ENCODE results near the gene LCN6. TPM values are rescaled to one million over a fixed set of nuclear protein-coding genes. Genes with fewer than 3 reads are reported as not detected.

LCN6 gene
- total RNA-seq, 1 donor from 2014 or later = not detected

DNA sequence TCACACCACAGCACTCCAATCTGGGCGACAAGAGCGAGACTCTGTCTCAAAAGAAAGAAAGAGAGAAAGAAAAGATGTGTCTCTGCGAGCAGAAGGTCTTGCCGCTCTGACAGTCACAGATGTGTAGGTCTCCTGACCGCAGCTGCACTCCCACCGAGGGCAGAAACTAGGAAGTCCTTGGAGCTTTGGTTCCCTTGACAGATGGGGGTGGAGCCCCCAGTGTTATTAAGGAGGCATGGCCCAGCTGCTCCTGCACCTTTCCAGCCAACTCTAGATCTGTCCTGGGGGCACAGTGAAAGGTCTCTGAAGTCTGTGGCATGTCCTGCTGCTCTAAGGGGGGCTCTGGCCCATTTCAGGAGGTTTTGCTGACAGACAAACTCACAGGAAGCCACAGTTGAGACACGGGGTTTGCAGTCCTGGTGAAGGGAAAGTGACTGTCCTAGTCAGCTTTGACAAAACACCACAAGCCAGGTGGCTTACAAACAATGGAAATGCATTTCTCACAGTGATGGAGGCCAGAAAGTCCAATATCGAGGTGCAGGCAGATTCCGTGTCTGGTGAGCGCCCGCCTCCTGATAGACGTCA lies 45.0 kb downstream of the LCN6 start:
- FAIRE-seq (no peak), DNase-seq (ENCODE audit: low read depth) (no peak)
- Histone ChIP-seq H3K27me3 (ENCODE audit: insufficient read depth, low read length) (peaks cover 5% of the 10 kb centered on the region), H3K4me3 (ENCODE audit: insufficient read depth, low read depth, low read length) (no peak overlapping the region), H3K4me1 (ENCODE audit: insufficient read depth, low read length) (no peaks in the 10 kb centered on the region), H3K27ac (ENCODE audit: low read depth, low read length) (no peak overlapping the region), H3K36me3 (ENCODE audit: insufficient read depth, low read length) (no peaks in the 10 kb centered on the region), H3K79me2 (ENCODE audit: insufficient read depth, low read length) (no peaks in the 10 kb centered on the region), H4K20me1 (ENCODE audit: insufficient read depth, low read length) (no peaks in the 10 kb centered on the region), H2AFZ (ENCODE audit: low read depth, low read length) (no peak overlapping the region), H3K9me3 (ENCODE audit: insufficient read depth, low read depth, low read length) (no peaks in the 10 kb centered on the region), H3K9ac (ENCODE audit: low read length) (no peak overlapping the region), H3K4me2 (ENCODE audit: low read length) (no peak overlapping the region)
- Mint-ChIP-seq H3K4me3 (ENCODE audit: unreplicated experiment) (no peak overlapping the region), H3K27me3 (ENCODE audit: low read depth, unreplicated experiment) (peaks cover 17% of the 10 kb centered on the region), H3K36me3 (ENCODE audit: low read depth, unreplicated experiment) (no peaks in the 10 kb centered on the region), H3K27ac (ENCODE audit: unreplicated experiment) (no peak overlapping the region), H3K9me3 (ENCODE audit: unreplicated experiment) (peaks cover 6% of the 10 kb centered on the region), H3K4me1 (ENCODE audit: low read depth, unreplicated experiment) (no peaks in the 10 kb centered on the region)
- TF ChIP-seq, protein P1, sequence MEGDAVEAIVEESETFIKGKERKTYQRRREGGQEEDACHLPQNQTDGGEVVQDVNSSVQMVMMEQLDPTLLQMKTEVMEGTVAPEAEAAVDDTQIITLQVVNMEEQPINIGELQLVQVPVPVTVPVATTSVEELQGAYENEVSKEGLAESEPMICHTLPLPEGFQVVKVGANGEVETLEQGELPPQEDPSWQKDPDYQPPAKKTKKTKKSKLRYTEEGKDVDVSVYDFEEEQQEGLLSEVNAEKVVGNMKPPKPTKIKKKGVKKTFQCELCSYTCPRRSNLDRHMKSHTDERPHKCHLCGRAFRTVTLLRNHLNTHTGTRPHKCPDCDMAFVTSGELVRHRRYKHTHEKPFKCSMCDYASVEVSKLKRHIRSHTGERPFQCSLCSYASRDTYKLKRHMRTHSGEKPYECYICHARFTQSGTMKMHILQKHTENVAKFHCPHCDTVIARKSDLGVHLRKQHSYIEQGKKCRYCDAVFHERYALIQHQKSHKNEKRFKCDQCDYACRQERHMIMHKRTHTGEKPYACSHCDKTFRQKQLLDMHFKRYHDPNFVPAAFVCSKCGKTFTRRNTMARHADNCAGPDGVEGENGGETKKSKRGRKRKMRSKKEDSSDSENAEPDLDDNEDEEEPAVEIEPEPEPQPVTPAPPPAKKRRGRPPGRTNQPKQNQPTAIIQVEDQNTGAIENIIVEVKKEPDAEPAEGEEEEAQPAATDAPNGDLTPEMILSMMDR (IDR thresholded peaks at IDR 0.05; ENCODE audit: insufficient read depth, low read depth, low read length) = no peak
- no peak for TF ChIP-seq EZH2 (IDR thresholded peaks at IDR 0.05; ENCODE audit: insufficient read depth, low read length)

DNA sequence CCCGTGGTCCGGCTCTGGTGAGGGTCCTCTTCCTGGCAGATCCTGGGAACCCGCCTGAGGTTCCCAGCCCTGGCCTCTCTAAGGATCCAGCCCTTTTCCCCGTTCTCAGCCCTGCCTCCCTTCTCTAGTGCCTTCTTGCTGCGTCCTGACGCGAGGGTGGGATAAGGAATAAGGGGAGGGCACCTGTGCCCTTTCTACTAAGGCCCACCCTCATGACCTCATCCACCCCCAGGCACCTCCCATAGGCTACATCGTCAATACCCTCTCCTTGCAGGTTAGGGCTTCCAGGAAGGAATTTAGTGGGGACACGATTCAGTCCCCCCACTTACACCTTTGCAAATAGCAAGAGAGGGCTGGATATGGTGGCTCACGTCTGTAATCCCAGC lies 46.7 kb downstream of the LCN6 start:
- Mint-ChIP-seq H3K36me3 (ENCODE audit: low read depth, unreplicated experiment) (no peaks in the 10 kb centered on the region), H3K9me3 (ENCODE audit: unreplicated experiment) (peaks cover 3% of the 10 kb centered on the region), H3K4me1 (ENCODE audit: low read depth, unreplicated experiment) (peaks cover 3% of the 10 kb centered on the region), H3K27ac (ENCODE audit: unreplicated experiment) (no peak overlapping the region), H3K27me3 (ENCODE audit: low read depth, unreplicated experiment) (peaks cover 17% of the 10 kb centered on the region), H3K4me3 (ENCODE audit: unreplicated experiment) (no peak overlapping the region)
- Histone ChIP-seq H3K27me3 (ENCODE audit: insufficient read depth, low read length) (peaks cover 5% of the 10 kb centered on the region), H3K4me1 (ENCODE audit: insufficient read depth, low read length) (no peaks in the 10 kb centered on the region), H3K36me3 (ENCODE audit: insufficient read depth, low read length) (no peaks in the 10 kb centered on the region), H3K79me2 (ENCODE audit: insufficient read depth, low read length) (no peaks in the 10 kb centered on the region), H3K9me3 (ENCODE audit: insufficient read depth, low read depth, low read length) (no peaks in the 10 kb centered on the region), H2AFZ (ENCODE audit: low read depth, low read length) (no peak overlapping the region), H3K4me3 (ENCODE audit: insufficient read depth, low read depth, low read length) (no peak overlapping the region), H3K9ac (ENCODE audit: low read length) (no peak overlapping the region), H4K20me1 (ENCODE audit: insufficient read depth, low read length) (no peaks in the 10 kb centered on the region), H3K27ac (ENCODE audit: low read depth, low read length) (no peak overlapping the region), H3K4me2 (ENCODE audit: low read length) (no peak overlapping the region)
- no peak for FAIRE-seq
- TF ChIP-seq EZH2 (IDR thresholded peaks at IDR 0.05; ENCODE audit: insufficient read depth, low read length) = peak; percentile 3
- TF ChIP-seq, protein P1 (IDR thresholded peaks at IDR 0.05; ENCODE audit: insufficient read depth, low read depth, low read length) = no peak
- no peak for DNase-seq (ENCODE audit: low read depth)

DNA sequence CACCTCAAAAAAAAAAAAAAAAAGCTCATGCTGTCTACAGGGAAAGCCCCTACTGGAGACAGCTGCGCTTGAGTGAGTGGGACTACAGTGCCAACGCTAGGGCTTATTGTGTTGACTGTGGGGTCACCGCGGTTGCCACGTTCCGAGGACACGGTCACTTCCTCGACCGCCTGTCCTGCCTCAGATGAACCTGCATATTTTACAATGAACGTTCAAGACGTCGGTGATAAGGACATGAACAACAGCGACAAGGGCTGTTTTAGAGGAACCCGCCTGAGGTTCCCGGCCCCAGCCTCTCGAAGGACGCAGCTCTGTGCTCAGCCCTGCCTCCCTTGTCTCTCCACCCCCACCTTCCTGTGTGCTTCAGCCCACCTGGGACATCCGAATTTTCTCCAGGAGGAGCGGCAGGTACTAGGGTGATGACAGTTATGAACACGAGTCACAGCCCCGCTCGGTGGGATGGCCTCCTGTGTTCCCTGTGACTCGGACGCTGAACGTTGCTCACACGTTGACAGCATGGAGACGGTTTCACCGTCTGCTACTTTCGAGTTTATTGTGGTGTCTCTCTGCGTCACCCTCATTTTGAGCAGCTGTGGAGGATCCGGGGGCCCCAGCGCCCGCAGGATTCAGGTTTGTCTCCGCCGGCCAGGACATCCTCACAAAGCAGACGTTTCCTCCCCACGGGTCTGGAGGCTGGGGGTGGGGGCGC lies 47.2 kb downstream of the LCN6 start:
- H3K36me3 ChIP-seq (ENCODE audit: insufficient read depth, low read length) = no peaks in the 10 kb centered on the region
- no peak overlapping the region for H3K4me2 ChIP-seq (ENCODE audit: low read length)
- H3K4me3 ChIP-seq (ENCODE audit: insufficient read depth, low read depth, low read length) = no peak overlapping the region
- Mint-ChIP-seq H3K36me3 (ENCODE audit: low read depth, unreplicated experiment) (no peaks in the 10 kb centered on the region), H3K27me3 (ENCODE audit: low read depth, unreplicated experiment) (peaks cover 16% of the 10 kb centered on the region), H3K27ac (ENCODE audit: unreplicated experiment) (no peak overlapping the region), H3K9me3 (ENCODE audit: unreplicated experiment) (peaks cover 3% of the 10 kb centered on the region), H3K4me1 (ENCODE audit: low read depth, unreplicated experiment) (peaks cover 3% of the 10 kb centered on the region), H3K4me3 (ENCODE audit: unreplicated experiment) (no peak overlapping the region)
- no peak overlapping the region for H2AFZ ChIP-seq (ENCODE audit: low read depth, low read length)
- no peaks in the 10 kb centered on the region for H3K79me2 ChIP-seq (ENCODE audit: insufficient read depth, low read length)
- FAIRE-seq (no peak), DNase-seq (ENCODE audit: low read depth) (no peak)
- no peak overlapping the region for H3K9ac ChIP-seq (ENCODE audit: low read length)
- peaks cover 5% of the 10 kb centered on the region for H3K27me3 ChIP-seq (ENCODE audit: insufficient read depth, low read length)
- TF ChIP-seq, protein P1 (IDR thresholded peaks at IDR 0.05; ENCODE audit: insufficient read depth, low read depth, low read length) = no peak
- TF ChIP-seq EZH2 (IDR thresholded peaks at IDR 0.05; ENCODE audit: insufficient read depth, low read length) = peak; percentile 25
- H3K27ac ChIP-seq (ENCODE audit: low read depth, low read length) = no peak overlapping the region
- H4K20me1 ChIP-seq (ENCODE audit: insufficient read depth, low read length) = no peaks in the 10 kb centered on the region
- H3K4me1 ChIP-seq (ENCODE audit: insufficient read depth, low read length) = no peaks in the 10 kb centered on the region
- H3K9me3 ChIP-seq (ENCODE audit: insufficient read depth, low read depth, low read length) = no peaks in the 10 kb centered on the region

Data from astrocyte (in vitro differentiated cells and primary cell).